Activated CD4-positive, alpha-beta T cell treated with anti-CD3 and anti-CD28 coated beads for 36 hours (primary cell): ENCODE results near the gene DNAH10. TPM values are rescaled to one million over a fixed set of nuclear protein-coding genes. Genes with fewer than 3 reads are reported as not detected.

Experiments used
- ATAC-seq: fragments of 200-7000 bp; cut with Tn5 transposase; one replicate; pipeline ENCODE4 v1.10.0; 2021; ENCODE audit warnings: mild to moderate bottlenecking, moderate library complexity
- CTCF ChIA-PET: fragments of 350-600 bp; sonication (Branson Sonifier 250); formaldehyde crosslinking; loops from one replicate; lab custom pipeline; 2021; ENCODE audit warnings: antibody characterized with exemption; lab: Charles Lee
- POLR2A ChIA-PET: fragments of 350-600 bp; sonication (Branson Sonifier 250); formaldehyde crosslinking; loops from one replicate; lab custom pipeline; 2021; ENCODE audit warnings: antibody characterized with exemption, inconsistent platforms; lab: Charles Lee
- DNase-seq: peaks from one replicate; pipeline ENCODE4 v3.0.0-alpha.2; 2020
- H3K27ac Mint-ChIP-seq: one replicate; pipeline ENCODE4 v1.8.0; 2021; ENCODE audit warnings: mixed read lengths
- H3K27me3 Mint-ChIP-seq: one replicate; pipeline ENCODE4 v1.8.0; 2021; ENCODE audit warnings: mixed read lengths
- H3K36me3 Mint-ChIP-seq: one replicate; pipeline ENCODE4 v1.8.0; 2021; ENCODE audit warnings: low read depth, mixed read lengths
- H3K4me1 Mint-ChIP-seq: one replicate; pipeline ENCODE4 v1.8.0; 2021; ENCODE audit warnings: mixed read lengths
- H3K4me3 Mint-ChIP-seq: one replicate; pipeline ENCODE4 v1.8.0; 2021; ENCODE audit warnings: mild to moderate bottlenecking, moderate library complexity, mixed read lengths
- H3K9me3 Mint-ChIP-seq: one replicate; pipeline ENCODE4 v1.8.0; 2021; ENCODE audit warnings: low read depth, mixed read lengths
- intact Hi-C, 2 experiments: fragments of 100-400 bp; cut with DNase I in 1 of 2; cut with micrococcal nuclease in 1 of 2; formaldehyde crosslinking; loops; one replicate each; pipeline versions ENCODE4 v1.14.2 to v1.15.1; 2022 to 2024; cut with DNase I, micrococcal nuclease
- total RNA-seq, 2 experiments: library from RNA; stranded (reverse); gene quantifications; one replicate each; pipeline ENCODE4 v1.2.3, GENCODE V29; 2021

Gene DNAH10
- total RNA-seq, 2 experiments from 2014 or later = 0.16 to 0.37 TPM

GRCh38 chr12:123858176-123858575 is 96.1 kb downstream of the DNAH10 start:
- ChIA-PET POLR2A (no interaction called here), CTCF (no interaction called here)
- DNase-seq = no peak
- intact Hi-C loops = no loop called here
- Mint-ChIP-seq H3K27me3 (peaks cover 1% of the 10 kb centered on the region), H3K36me3 (no peaks in the 10 kb centered on the region), H3K9me3 (no peaks in the 10 kb centered on the region), H3K4me1 (no peaks in the 10 kb centered on the region), H3K27ac (no peak overlapping the region), H3K4me3 (no peak overlapping the region)
- ATAC-seq = no peak

GRCh38 chr12:123859035-123859434 is 96.9 kb downstream of the DNAH10 start:
- no peaks in the 10 kb centered on the region for H3K9me3 Mint-ChIP-seq
- no peak overlapping the region for H3K27ac Mint-ChIP-seq
- CTCF ChIA-PET = no interaction called here
- DNase-seq (no peak), ATAC-seq (no peak)
- POLR2A ChIA-PET = no interaction called here
- no peaks in the 10 kb centered on the region for H3K4me1 Mint-ChIP-seq
- no peaks in the 10 kb centered on the region for H3K36me3 Mint-ChIP-seq
- peaks cover 1% of the 10 kb centered on the region for H3K27me3 Mint-ChIP-seq
- intact Hi-C loops = no loop called here
- H3K4me3 Mint-ChIP-seq = no peak overlapping the region

- DNase-seq = no peak
- no peak overlapping the region for H3K4me3 Mint-ChIP-seq
- no peak for ATAC-seq
- H3K4me1 Mint-ChIP-seq = no peaks in the 10 kb centered on the region
- no peaks in the 10 kb centered on the region for H3K36me3 Mint-ChIP-seq
- intact Hi-C loops = no loop called here
- no peak overlapping the region for H3K27ac Mint-ChIP-seq
- CTCF ChIA-PET = interaction anchor here (1.6 kb wide), 1 partner anchor 8 kb away, joined by 3 read pairs; no protein-coding TSS in a partner anchor
- POLR2A ChIA-PET = no interaction called here
- H3K9me3 Mint-ChIP-seq = no peaks in the 10 kb centered on the region
- peaks cover 1% of the 10 kb centered on the region for H3K27me3 Mint-ChIP-seq
These were observed 98.3 kb downstream of the DNAH10 start for GRCh38 chr12:123860377-123860776.

GRCh38 chr12:123861392-123861791 is 99.3 kb downstream of the DNAH10 start:
- CTCF ChIA-PET = interaction anchor here (0.7 to 1.6 kb wide), 4 partner anchors 9 to 412 kb away, joined by 3 read pairs; no protein-coding TSS in a partner anchor
- Mint-ChIP-seq H3K27ac (no peak overlapping the region), H3K9me3 (no peaks in the 10 kb centered on the region), H3K4me1 (no peaks in the 10 kb centered on the region), H3K36me3 (no peaks in the 10 kb centered on the region), H3K4me3 (no peak overlapping the region), H3K27me3 (peaks cover 1% of the 10 kb centered on the region)
- ATAC-seq (no peak), DNase-seq (no peak)
- POLR2A ChIA-PET = no interaction called here
- intact Hi-C loops = no loop called here

- Mint-ChIP-seq H3K9me3 (no peaks in the 10 kb centered on the region), H3K36me3 (no peaks in the 10 kb centered on the region), H3K4me3 (no peak overlapping the region), H3K27ac (no peak overlapping the region), H3K27me3 (peaks cover 2% of the 10 kb centered on the region), H3K4me1 (no peaks in the 10 kb centered on the region)
- DNase-seq = no peak
- ATAC-seq = no peak
- intact Hi-C loops = no loop called here
- POLR2A ChIA-PET = no interaction called here
- CTCF ChIA-PET = interaction anchor here (0.6 kb wide), 1 partner anchor 587 kb away, joined by 3 read pairs; no protein-coding TSS in a partner anchor
These were observed 105.0 kb downstream of the DNAH10 start for GRCh38 chr12:123867141-123867540.

GRCh38 chr12:123868791-123869190 is 106.7 kb downstream of the DNAH10 start:
- intact Hi-C loops = no loop called here
- ChIA-PET POLR2A (no interaction called here), CTCF (no interaction called here)
- no peak overlapping the region for H3K27ac Mint-ChIP-seq
- DNase-seq = no peak
- H3K27me3 Mint-ChIP-seq = peaks cover 2% of the 10 kb centered on the region
- no peaks in the 10 kb centered on the region for H3K4me1 Mint-ChIP-seq
- no peaks in the 10 kb centered on the region for H3K36me3 Mint-ChIP-seq
- H3K4me3 Mint-ChIP-seq = no peak overlapping the region
- no peaks in the 10 kb centered on the region for H3K9me3 Mint-ChIP-seq
- ATAC-seq = no peak

GRCh38 chr12:123873793-123874192 is 111.7 kb downstream of the DNAH10 start:
- ATAC-seq (no peak), DNase-seq (no peak)
- POLR2A ChIA-PET = interaction anchor here (0.5 kb wide), 1 partner anchor 224 kb away, joined by 3 read pairs; no protein-coding TSS in a partner anchor
- H3K36me3 Mint-ChIP-seq = no peaks in the 10 kb centered on the region
- H3K4me3 Mint-ChIP-seq = no peak overlapping the region
- H3K4me1 Mint-ChIP-seq = no peaks in the 10 kb centered on the region
- H3K27ac Mint-ChIP-seq = no peak overlapping the region
- CTCF ChIA-PET = interaction anchor here (1.0 kb wide), 1 partner anchor 16 kb away, joined by 3 read pairs; no protein-coding TSS in a partner anchor
- H3K27me3 Mint-ChIP-seq = no peaks in the 10 kb centered on the region
- H3K9me3 Mint-ChIP-seq = no peaks in the 10 kb centered on the region
- intact Hi-C loops = no loop called here

- Mint-ChIP-seq H3K27ac (no peak overlapping the region), H3K36me3 (no peaks in the 10 kb centered on the region), H3K9me3 (no peaks in the 10 kb centered on the region), H3K4me3 (no peak overlapping the region), H3K4me1 (no peaks in the 10 kb centered on the region), H3K27me3 (no peaks in the 10 kb centered on the region)
- intact Hi-C loops = no loop called here
- no peak for DNase-seq
- ATAC-seq = no peak
- POLR2A ChIA-PET = no interaction called here
- CTCF ChIA-PET = interaction anchor here (0.7 kb wide), 1 partner anchor 64 kb away, joined by 3 read pairs; no protein-coding TSS in a partner anchor
These were observed 115.9 kb downstream of the DNAH10 start for GRCh38 chr12:123877968-123878367.

- Mint-ChIP-seq H3K27me3 (no peaks in the 10 kb centered on the region), H3K9me3 (no peaks in the 10 kb centered on the region), H3K36me3 (no peaks in the 10 kb centered on the region), H3K4me3 (no peak overlapping the region), H3K27ac (no peak overlapping the region), H3K4me1 (no peaks in the 10 kb centered on the region)
- POLR2A ChIA-PET = no interaction called here
- intact Hi-C loops = no loop called here
- CTCF ChIA-PET = no interaction called here
- no peak for DNase-seq
- no peak for ATAC-seq
These were observed 117.0 kb downstream of the DNAH10 start for GRCh38 chr12:123879101-123879500.

GRCh38 chr12:123879691-123880090 is 117.6 kb downstream of the DNAH10 start:
- no peak overlapping the region for H3K27ac Mint-ChIP-seq
- H3K27me3 Mint-ChIP-seq = no peaks in the 10 kb centered on the region
- ChIA-PET POLR2A (no interaction called here), CTCF (interaction anchor here (0.7 kb wide), 1 partner anchor 709 kb away, joined by 4 read pairs; no protein-coding TSS in a partner anchor)
- no peak overlapping the region for H3K4me3 Mint-ChIP-seq
- intact Hi-C loops = no loop called here
- H3K9me3 Mint-ChIP-seq = no peaks in the 10 kb centered on the region
- ATAC-seq = no peak
- DNase-seq = no peak
- no peaks in the 10 kb centered on the region for H3K36me3 Mint-ChIP-seq
- no peaks in the 10 kb centered on the region for H3K4me1 Mint-ChIP-seq

- H3K4me1 Mint-ChIP-seq = no peaks in the 10 kb centered on the region
- ChIA-PET CTCF (interaction anchor here (0.6 to 0.7 kb wide), 2 partner anchors 95 to 126 kb away, joined by 3 to 4 read pairs; no protein-coding TSS in a partner anchor), POLR2A (no interaction called here)
- H3K4me3 Mint-ChIP-seq = no peak overlapping the region
- H3K27ac Mint-ChIP-seq = no peak overlapping the region
- ATAC-seq (no peak), DNase-seq (no peak)
- peaks cover 6% of the 10 kb centered on the region for H3K27me3 Mint-ChIP-seq
- intact Hi-C loops = no loop called here
- no peaks in the 10 kb centered on the region for H3K36me3 Mint-ChIP-seq
- H3K9me3 Mint-ChIP-seq = no peaks in the 10 kb centered on the region
These were observed 120.1 kb downstream of the DNAH10 start for GRCh38 chr12:123882161-123882705.

GRCh38 chr12:123886258-123886657 is 124.2 kb downstream of the DNAH10 start:
- ChIA-PET POLR2A (no interaction called here), CTCF (no interaction called here)
- no peak overlapping the region for H3K4me3 Mint-ChIP-seq
- H3K9me3 Mint-ChIP-seq = no peaks in the 10 kb centered on the region
- H3K27ac Mint-ChIP-seq = no peak overlapping the region
- ATAC-seq = no peak
- H3K36me3 Mint-ChIP-seq = no peaks in the 10 kb centered on the region
- intact Hi-C loops = no loop called here
- no peak for DNase-seq
- no peaks in the 10 kb centered on the region for H3K4me1 Mint-ChIP-seq
- peaks cover 6% of the 10 kb centered on the region for H3K27me3 Mint-ChIP-seq
